Heart left ventricle (tissue), 13 donors: ENCODE data around the gene NDUFS1.

Experiments
- CTCF ChIP-seq, 12 donors: fragments of 200-600 bp; sonication (generic) in 4 of 12; IDR thresholded peaks; one replicate each; pipeline versions ENCODE4 v1.5.0 to v1.8.0; 2018 to 2022; ENCODE audit warnings: antibody characterized with exemption in 12 of 12, mild to moderate bottlenecking in 5 of 12
- POLR2A ChIP-seq, 2 donors: fragments of 450-650 bp; IDR thresholded peaks; one replicate each; pipeline ENCODE4 v1.6.1; 2017; ENCODE audit warnings: antibody characterized with exemption in 2 of 2, mild to moderate bottlenecking in 2 of 2, moderate library complexity in 2 of 2
- donor health status: ischemic (EF 13 %, LVEDD 7.1; RV severe dilation, severe dysfunction).
- donor health status: DM: no; HTN: yes; CAD: no.
- donor health status: DM: no; HTN: no; CAD: no.
- donor health status: ischemic (EF 25% LVEDD 6.9; RV normal size, moderate dysfunction).
- donor health status: ischemic (EF 25% LVEDD 5.7; RV mildly dilated, moderate dysfunction).
- donor health status: ischemic (EF 35%, LVEDD 5.7; RV mildly dilated, moderate dysfunction).
- donor health status: nonischemic (EF 11% LVEDD 7.7; RV severe dilation, severe dysfunction).
- donor health status: DM: yes; HTN: yes; CAD: no.
- donor health status: PGD.
- donor health status: ischemic (EF 29% LVEDD 5.4; RV normal size, mild dysfunction).
- donor health status: nonischemic (EF 23%, LVEDD 6.1; RV moderate dilation, normal function).

- TF ChIP-seq CTCF (IDR thresholded peaks at IDR 0.05) (peak; percentile 67 to 86 (median 80)), POLR2A (IDR thresholded peaks at IDR 0.05) (no peak)
These were observed 5.1 kb upstream of the NDUFS1 start for GRCh38 chr2:206164261-206164862.
